Heart left ventricle (tissue), 13 donors: ENCODE data around the gene ACVR2B.

Experiments
- CTCF ChIP-seq, 12 donors: fragments of 200-600 bp; sonication (generic) in 4 of 12; IDR thresholded peaks; one replicate each; pipeline versions ENCODE4 v1.5.0 to v1.8.0; 2018 to 2022; ENCODE audit warnings: antibody characterized with exemption in 12 of 12, mild to moderate bottlenecking in 5 of 12
- POLR2A ChIP-seq, 2 donors: fragments of 450-650 bp; IDR thresholded peaks; one replicate each; pipeline ENCODE4 v1.6.1; 2017; ENCODE audit warnings: antibody characterized with exemption in 2 of 2, mild to moderate bottlenecking in 2 of 2, moderate library complexity in 2 of 2
- donor health status: ischemic (EF 13 %, LVEDD 7.1; RV severe dilation, severe dysfunction).
- donor health status: DM: no; HTN: yes; CAD: no.
- donor health status: DM: no; HTN: no; CAD: no.
- donor health status: ischemic (EF 25% LVEDD 6.9; RV normal size, moderate dysfunction).
- donor health status: ischemic (EF 25% LVEDD 5.7; RV mildly dilated, moderate dysfunction).
- donor health status: ischemic (EF 35%, LVEDD 5.7; RV mildly dilated, moderate dysfunction).
- donor health status: nonischemic (EF 11% LVEDD 7.7; RV severe dilation, severe dysfunction).
- donor health status: DM: yes; HTN: yes; CAD: no.
- donor health status: PGD.
- donor health status: ischemic (EF 29% LVEDD 5.4; RV normal size, mild dysfunction).
- donor health status: nonischemic (EF 23%, LVEDD 6.1; RV moderate dilation, normal function).

DNA sequence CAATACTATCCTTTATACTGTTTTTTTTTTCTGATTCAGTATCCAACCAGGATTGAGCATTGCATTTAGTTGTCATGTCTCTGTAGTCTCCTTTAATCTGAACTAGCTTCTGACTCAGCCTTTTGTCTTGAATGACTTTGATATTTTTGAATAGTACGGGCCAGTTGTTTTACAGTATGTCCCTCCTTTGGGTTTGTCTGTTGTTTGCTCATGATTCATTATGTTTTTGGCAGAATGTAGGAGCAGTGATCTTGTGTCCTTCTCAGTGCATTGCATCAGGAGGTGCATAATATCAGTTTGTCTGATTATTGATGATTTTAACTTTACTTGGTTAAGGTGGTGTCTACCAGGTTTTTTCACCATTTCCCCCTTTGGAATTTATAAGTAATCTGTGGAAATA lies 63.0 kb downstream of the ACVR2B start:
- no peak for TF ChIP-seq CTCF (IDR thresholded peaks at IDR 0.05)
- no peak for TF ChIP-seq POLR2A (IDR thresholded peaks at IDR 0.05)
